ENCODE results near the gene FOCAD.

FOCAD gene

DNA sequence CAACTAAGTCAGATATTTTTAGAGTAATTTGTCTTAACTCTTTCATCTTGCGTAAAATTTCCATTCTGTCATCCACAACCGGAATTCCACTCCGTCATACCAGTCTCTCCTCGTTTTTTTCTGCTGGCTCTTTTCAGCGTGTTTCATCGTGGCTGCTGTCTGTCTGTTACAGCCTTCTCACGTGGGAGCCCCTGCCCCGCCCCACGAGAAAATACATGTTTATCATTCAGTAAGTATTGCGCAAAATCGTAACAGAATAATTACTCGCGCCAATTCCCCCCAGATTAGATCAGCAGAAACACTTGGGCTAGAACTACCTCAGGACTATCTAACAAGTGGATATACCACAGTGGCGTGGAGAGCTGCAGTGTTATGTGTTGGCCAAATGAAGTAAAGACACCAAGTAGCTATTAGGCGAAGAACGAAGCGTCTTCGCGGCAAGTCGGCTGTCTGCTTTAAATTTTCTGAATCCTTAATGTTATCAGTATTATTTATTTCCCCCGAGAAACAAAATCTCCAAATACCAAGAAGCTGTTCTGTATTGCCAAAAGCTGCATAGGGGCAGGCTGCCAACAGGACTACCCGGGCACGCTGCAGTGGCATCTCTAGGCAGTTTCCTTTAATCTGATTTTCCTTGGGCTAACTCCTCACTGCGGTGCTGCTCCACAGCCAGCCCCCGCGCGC lies 566 bp upstream of the FOCAD start:
- DNase-seq: peak in 3 of 14 donors; percentile 21 to 77 (median 34)

DNA sequence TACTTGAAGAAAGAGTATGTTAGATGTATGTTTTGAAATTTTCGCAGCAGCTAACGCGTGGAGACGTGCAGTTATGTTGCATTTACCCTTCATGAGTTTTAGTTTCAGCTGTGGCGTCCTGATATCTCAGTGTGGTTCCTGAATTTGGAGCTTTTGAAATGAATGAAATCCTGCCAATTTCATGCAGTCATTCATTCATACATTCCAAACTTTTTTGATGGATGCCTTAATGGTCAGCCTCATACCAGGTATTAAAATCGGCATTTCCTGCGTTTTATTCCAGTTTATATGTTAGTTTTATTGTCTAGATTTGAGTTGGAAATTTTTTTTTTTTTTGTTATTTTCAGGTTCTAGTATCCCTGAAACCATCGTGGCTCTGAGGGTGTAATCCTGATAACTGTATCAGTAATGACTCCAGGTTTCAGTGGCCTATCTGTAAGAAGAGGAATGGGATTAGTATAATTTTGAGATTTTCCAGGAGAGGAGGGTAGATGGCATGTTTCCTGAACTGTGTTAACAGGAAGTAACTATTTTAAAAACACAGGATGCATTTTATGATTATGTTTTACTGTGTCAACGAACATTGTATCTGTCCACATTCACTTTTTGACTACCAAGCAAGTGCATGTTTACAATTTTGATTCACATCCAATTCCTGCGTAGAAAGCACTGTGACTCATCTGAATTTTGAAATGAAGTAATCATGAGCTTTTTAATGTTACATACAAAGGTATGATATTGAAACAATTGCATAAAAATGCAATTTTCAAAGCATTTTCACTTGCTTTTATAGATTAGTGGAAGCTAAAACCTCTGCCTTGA lies 1.0 kb downstream of the FOCAD start:
- DNase-seq: peak in 1 of 14 donors; percentile 28

- no peak for DNase-seq
Observed at GRCh38 chr9:20685769-20686168, 1.7 kb downstream of the FOCAD start.

- DNase-seq: no peak
Observed at GRCh38 chr9:20689833-20690232, 5.8 kb downstream of the FOCAD start.

- no peak for DNase-seq
Observed at GRCh38 chr9:20692554-20692953, 8.5 kb downstream of the FOCAD start.

- DNase-seq: no peak
Observed at GRCh38 chr9:20693068-20693467, 9.0 kb downstream of the FOCAD start.

GRCh38 chr9:20694248-20694647 lies 10.2 kb downstream of the FOCAD start:
- DNase-seq: no peak

DNA sequence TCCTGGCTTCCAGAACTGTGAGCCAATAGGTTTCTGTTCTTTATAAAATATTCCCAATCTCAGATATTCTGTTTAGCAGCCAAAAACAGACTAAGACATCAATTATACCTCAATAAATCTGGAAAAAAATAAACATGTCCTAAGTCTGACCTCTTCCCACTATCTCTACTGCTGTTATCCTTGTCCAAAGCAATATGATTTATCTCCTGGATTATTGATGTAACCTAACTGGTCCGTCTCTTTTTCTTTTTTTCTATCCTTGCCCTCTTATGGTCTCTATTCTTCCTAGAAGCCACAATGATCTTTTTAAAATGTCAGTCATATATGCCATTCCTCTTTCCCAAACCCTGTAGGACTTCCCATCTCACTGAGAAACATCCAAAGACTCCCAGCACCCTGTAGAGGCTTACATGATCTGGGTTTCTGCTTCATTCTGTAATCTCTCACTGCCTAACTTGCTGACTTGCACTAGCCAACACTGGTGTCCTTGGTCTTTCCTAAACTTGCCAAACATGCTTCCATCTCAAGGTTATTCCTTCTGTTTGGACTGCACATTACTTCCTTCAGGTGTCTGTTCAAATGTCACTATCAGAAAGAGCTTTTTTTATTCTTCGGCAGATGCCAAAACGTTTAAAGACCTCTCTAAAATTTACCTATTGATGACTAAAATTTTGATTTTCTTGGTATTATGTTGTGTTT lies 13.1 kb downstream of the FOCAD start:
- no peak for DNase-seq

DNA sequence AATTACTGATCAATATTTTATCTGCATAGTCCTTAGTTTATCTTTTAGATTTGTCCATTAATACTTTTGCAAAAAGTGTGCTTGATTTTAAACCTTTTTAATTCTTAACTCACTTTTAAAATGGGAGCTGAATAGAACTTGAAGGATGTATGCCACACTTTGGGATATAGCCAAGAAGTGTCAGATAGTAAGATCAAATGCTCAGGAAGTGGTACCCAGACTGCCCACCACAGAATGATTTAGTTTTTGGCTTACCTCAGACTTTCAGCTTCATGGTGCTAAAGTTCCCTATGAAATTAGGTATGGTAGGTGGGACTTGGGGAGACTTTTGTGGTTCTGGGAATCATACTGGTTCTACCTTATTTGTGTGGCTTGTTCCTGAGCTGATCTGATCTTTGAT lies 14.7 kb downstream of the FOCAD start:
- DNase-seq: no peak

GRCh38 chr9:20701060-20701459 lies 17.0 kb downstream of the FOCAD start:
- peak in 1 of 14 donors; percentile 53 for DNase-seq

DNA sequence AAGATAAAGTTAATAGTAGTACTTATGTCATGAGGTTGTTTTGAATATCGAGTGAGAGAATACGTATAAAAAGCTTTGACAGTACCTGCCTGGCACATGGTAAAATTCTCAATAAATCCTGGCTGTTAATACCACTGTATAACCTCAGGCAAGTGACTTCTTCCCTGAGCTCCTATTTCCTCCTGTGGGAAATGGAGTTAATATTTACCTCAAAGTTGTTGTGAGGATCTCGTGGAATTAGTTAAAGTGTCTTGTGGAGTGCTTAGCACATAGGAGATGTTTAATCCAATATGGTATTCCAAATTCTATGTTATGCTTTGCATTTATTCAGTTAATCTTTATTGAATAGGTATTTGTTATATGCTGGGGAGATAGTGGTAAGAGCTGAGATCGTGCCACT lies 18.5 kb downstream of the FOCAD start:
- DNase-seq: no peak

DNA sequence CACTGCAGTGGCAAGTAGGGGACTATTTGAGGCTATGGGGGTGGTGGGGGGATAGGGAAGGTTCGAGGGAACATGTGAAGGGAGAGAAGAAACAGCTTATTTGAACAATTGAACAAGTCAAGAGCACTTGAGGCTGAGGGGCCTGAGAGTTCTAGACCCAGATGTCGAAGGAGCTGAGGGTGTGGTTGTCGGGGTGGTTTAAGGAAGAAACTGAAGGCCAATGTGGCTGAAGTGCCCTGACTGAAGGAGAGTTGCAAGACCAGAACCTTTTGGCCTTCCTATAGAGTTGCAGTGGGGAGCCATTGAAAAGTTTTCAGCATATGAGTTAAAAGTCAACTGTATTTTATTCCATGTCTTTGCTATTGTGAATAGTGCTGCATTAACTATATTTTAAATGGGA lies 19.1 kb downstream of the FOCAD start:
- no peak for DNase-seq

DNA sequence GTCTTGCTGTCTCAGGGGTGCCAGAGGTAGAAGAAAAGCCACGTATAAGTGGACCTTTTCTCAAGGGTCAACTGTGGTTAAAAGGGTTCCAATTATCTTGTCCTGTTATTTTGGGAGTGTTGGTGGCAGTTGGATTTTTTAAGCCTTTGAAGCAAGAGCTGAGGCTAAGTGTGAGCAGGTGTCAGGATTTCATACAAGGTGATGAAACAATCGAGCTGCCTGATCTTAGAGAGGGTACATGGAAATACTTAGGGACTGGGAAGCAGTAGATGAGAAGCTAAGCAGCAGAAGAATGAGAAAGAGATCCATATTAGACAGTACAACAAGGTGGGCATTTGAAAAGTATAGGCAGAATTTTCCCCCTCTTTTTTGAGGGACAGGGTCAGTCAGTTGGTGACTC lies 23.6 kb downstream of the FOCAD start:
- DNase-seq: no peak

DNA sequence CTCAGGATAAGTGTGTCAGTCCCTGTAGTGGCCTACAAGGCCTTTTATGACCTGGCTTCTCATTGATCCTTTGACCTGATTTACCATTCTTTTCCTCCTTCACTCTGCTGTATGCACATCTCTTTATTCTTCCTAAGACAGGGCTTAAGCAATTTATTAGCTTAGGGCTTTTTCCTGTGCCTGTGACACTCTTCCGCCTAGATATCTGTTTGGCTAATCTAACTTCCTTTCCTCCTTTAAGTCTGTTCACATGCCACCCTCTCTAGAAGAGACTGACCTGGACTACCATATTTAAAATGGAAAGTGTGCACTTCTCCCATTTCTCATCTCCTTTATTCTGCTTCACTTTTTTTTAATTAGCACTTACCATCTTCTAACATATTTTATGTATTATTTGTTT lies 29.1 kb downstream of the FOCAD start:
- no peak for DNase-seq

- DNase-seq: no peak
Observed at GRCh38 chr9:20714442-20715415, 30.7 kb downstream of the FOCAD start.

- peak in 1 of 14 donors; percentile 43 for DNase-seq
Observed at GRCh38 chr9:20722221-20722620, 38.2 kb downstream of the FOCAD start.

DNA sequence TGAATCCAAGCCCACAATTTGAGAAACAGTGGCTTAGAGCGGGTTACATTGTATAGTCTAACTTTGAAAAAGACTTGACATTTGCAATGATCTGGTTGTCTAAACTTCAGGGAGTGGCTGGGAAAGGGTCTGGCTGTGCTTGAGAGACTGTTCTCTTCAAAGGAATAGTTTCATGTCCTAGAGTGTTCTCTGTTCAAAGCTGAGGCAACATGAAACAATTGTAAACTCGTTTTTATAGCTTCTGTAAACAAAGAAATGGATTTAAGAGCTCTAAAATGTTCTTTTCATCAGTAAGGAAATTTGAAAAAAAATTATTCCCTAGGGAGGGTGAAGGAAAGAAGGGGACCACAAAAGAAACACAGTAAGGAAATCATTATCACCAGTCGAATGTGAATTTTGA lies 41.6 kb downstream of the FOCAD start:
- no peak for DNase-seq

GRCh38 chr9:20726144-20726543 lies 42.1 kb downstream of the FOCAD start:
- no peak for DNase-seq

DNA sequence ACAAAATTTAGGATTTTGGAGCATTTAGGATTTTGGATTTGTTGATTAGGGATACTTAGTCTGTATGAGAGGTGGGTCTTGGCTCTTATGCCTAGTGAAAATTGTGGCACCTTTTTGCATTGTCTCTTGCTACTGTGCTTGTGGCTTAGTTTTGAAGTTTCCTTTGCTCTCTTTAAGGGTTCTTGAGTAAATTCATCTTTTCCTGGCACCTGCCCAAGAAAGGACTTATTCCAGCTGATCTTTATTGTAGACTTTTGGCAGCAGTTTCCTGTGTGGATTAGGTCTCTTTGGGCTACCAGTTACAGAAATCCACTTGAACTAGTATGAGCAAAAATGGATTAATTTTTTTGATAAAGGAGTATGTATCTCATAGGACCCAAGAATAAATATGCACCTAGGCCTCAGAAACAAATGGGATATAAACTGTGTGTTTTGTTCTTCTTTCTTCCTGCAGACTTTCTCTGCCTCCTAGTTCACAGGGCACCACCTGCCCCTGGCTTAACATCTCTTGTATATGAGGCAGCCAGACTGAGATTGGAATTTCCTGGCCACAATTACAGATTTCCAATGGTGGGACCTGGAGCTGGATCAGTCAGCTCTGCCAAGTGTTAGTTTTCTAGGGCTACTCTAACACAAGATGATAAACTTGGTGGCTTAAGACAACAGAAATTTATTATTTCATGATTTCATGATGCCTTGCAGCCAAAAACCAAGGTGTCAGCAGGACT lies 44.6 kb downstream of the FOCAD start:
- no peak for DNase-seq

DNA sequence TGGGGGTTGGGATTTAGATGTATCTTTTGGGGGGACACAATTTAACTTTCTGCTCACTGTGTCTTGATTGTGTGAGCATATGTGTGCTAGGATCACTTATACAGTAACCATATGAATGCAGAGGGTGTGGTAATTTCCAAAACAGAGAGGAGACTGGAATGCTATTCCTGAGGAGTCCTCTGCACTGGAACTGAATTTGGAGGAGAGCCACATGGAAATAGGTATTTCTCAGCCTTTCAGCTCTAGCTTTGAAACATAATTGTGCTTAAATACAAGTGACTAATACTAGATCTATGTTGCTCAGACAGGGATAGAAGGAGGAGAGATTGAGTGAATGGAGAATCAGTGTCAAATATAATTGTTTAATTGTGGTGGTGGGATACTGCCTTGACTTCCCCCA lies 45.5 kb downstream of the FOCAD start:
- DNase-seq: no peak

DNA sequence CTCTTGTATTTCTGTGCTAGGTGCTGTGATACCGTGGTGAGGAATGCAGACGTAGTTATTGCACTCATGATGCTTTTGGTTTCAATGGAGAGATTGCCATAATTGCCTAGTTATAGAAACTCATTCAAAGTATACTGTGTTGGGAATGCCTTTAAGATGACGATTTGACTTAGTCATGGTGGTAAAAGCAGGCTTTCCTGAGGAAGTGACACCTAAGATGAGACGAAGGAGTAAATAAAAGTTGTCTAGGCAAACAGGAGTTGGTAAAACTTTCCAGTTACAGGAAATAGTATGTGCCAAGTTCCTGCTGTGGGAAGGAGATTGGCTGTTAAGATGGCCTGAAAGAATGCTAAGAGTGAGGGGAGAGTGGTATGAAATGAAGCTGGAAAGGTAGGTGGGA lies 48.1 kb downstream of the FOCAD start:
- DNase-seq: no peak

DNA sequence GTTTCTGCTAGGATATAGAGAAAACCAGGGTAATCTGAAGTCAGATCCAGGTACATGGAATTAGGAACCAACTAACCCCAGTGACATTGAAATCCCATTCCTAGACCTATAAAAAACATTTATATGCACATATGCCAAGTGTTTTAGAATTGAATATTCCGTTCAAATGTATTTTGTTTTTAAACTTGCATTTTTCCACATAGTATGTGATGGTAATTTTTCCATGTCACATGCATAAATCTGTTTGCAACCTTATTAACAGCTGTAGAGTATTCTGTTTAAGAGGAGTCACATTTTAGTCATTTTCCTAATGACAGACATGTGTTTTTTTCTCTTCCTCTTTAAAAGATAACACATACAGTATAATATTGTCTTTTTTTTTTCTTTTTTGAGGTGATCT lies 50.2 kb downstream of the FOCAD start:
- no peak for DNase-seq
